PC-9 (cell line): ENCODE data around the gene BTBD8. TPM values are rescaled to one million over a fixed set of nuclear protein-coding genes. Genes with fewer than 3 reads are reported as not detected.

Experiments
- BruUV-seq: library from RNA; stranded (reverse); fragments of 400-500 nt; replicated peaks from 2 replicates; lab custom pipeline; 2021; lab: Mats Ljungman, UMichigan
- CTCF ChIA-PET: fragments of 300-600 bp; sonication (Branson Sonifier 250); formaldehyde crosslinking; loops from one replicate; lab custom pipeline; 2022; ENCODE audit warnings: antibody characterized with exemption; lab: Charles Lee
- POLR2A ChIA-PET: fragments of 300-600 bp; sonication (Branson Sonifier 250); formaldehyde crosslinking; loops from one replicate; lab custom pipeline; 2022; ENCODE audit warnings: antibody characterized with exemption; ENCODE audit not compliant: unreplicated experiment; lab: Charles Lee
- DNase-seq, 2 experiments: peaks; one replicate each; pipeline versions ENCODE4 v3.0.0 to v3.0.0-alpha.2; 2015 to 2022; ENCODE audit warnings: mixed read lengths in 1 of 2
- H2AFZ ChIP-seq: fragments of 200-600 bp; sonication (generic); 2 replicates; pipeline ENCODE4 v1.8.1; 2017; ENCODE audit warnings: antibody characterized with exemption
- H3F3A ChIP-seq: fragments of 200-600 bp; sonication (generic); 2 replicates; pipeline ENCODE4 v1.8.1; 2017; ENCODE audit warnings: antibody characterized with exemption, mild to moderate bottlenecking, low read depth; ENCODE audit not compliant: insufficient read depth
- H3K27ac ChIP-seq: fragments of 200-600 bp; sonication (generic); 2 replicates; pipeline ENCODE4 v1.6.1; 2016; ENCODE audit warnings: mixed run types
- H3K27me3 ChIP-seq: fragments of 200-600 bp; sonication (generic); 2 replicates; pipeline ENCODE4 v1.6.1; 2016; ENCODE audit warnings: low read depth, mixed run types; ENCODE audit not compliant: insufficient read depth
- H3K36me3 ChIP-seq: fragments of 200-600 bp; sonication (generic); 2 replicates; pipeline ENCODE4 v1.6.1; 2016; ENCODE audit warnings: low read depth, mixed run types
- H3K4me1 ChIP-seq: fragments of 200-600 bp; sonication (generic); replicated peaks from 2 replicates; pipeline ENCODE4 v1.6.1; 2016; ENCODE audit warnings: mixed run types; ENCODE audit not compliant: insufficient read depth
- H3K4me2 ChIP-seq: fragments of 200-600 bp; sonication (generic); 2 replicates; pipeline ENCODE4 v1.6.1; 2017; ENCODE audit warnings: mixed run types
- H3K4me3 ChIP-seq: fragments of 200-600 bp; sonication (generic); 2 replicates; pipeline ENCODE4 v1.6.1; 2016; ENCODE audit warnings: mixed run types
- H3K79me2 ChIP-seq: fragments of 200-600 bp; sonication (generic); 2 replicates; pipeline ENCODE4 v1.6.1; 2017; ENCODE audit warnings: low read depth, mixed run types
- H3K9me2 ChIP-seq: fragments of 200-600 bp; sonication (generic); 2 replicates; pipeline ENCODE4 v1.8.1; 2017; ENCODE audit warnings: mild to moderate bottlenecking; ENCODE audit not compliant: insufficient read depth
- H3K9me3 ChIP-seq: fragments of 200-600 bp; sonication (generic); 2 replicates; pipeline ENCODE4 v1.8.1; 2016; ENCODE audit warnings: low read depth; ENCODE audit not compliant: insufficient read depth
- H4K20me1 ChIP-seq: fragments of 200-600 bp; sonication (generic); 2 replicates; pipeline ENCODE4 v1.8.1; 2017; ENCODE audit not compliant: insufficient read depth
- CTCF ChIP-seq: fragments of 200-600 bp; sonication (generic); conservative IDR thresholded peaks from 2 replicates; pipeline ENCODE4 v1.6.1; 2017; ENCODE audit warnings: mixed run types, antibody characterized with exemption, mild to moderate bottlenecking, moderate library complexity
- EZH2 ChIP-seq: fragments of 200-600 bp; sonication (generic); IDR thresholded peaks from 2 replicates; pipeline ENCODE4 v1.8.0; 2017; ENCODE audit warnings: antibody characterized with exemption, low read depth
- intact Hi-C: fragments of 100-400 bp; cut with micrococcal nuclease; formaldehyde crosslinking; loops from one replicate; pipeline ENCODE4 v1.10.0; 2022; ENCODE audit not compliant: unreplicated experiment
- total RNA-seq: library from RNA; stranded (reverse); gene quantifications from 2 replicates; pipeline ENCODE4 v1.2.3, GENCODE V29; 2021

BTBD8 gene
- total RNA-seq, 1 experiment from 2014 or later = 8.1 TPM

GRCh38 chr1:92043621-92044020 is 36.5 kb upstream of the BTBD8 start:
- no TSS peak for BruUV-seq
- Histone ChIP-seq H2AFZ (no peak overlapping the region), H3K4me3 (no peak overlapping the region), H3K27ac (no peak overlapping the region), H3K4me2 (no peak overlapping the region), H3K79me2 (no peaks in the 10 kb centered on the region), H3F3A (no peaks in the 10 kb centered on the region), H3K4me1 (no peaks in the 10 kb centered on the region), H3K9me3 (no peaks in the 10 kb centered on the region), H3K9me2 (no peaks in the 10 kb centered on the region), H3K36me3 (no peaks in the 10 kb centered on the region), H4K20me1 (no peaks in the 10 kb centered on the region), H3K27me3 (no peaks in the 10 kb centered on the region)
- POLR2A ChIA-PET = no interaction called here
- intact Hi-C loops = no loop called here
- CTCF ChIA-PET = no interaction called here
- no peak for TF ChIP-seq CTCF
- no peak for TF ChIP-seq EZH2
- peak in 1 of 2 experiments; percentile 3 for DNase-seq

GRCh38 chr1:92045766-92046495 is 34.2 kb upstream of the BTBD8 start:
- no peaks in the 10 kb centered on the region for H3K79me2 ChIP-seq
- TF ChIP-seq CTCF = no peak
- TF ChIP-seq EZH2 = no peak
- H4K20me1 ChIP-seq = no peaks in the 10 kb centered on the region
- H3K4me2 ChIP-seq = no peak overlapping the region
- POLR2A ChIA-PET = no interaction called here
- CTCF ChIA-PET = no interaction called here
- no peaks in the 10 kb centered on the region for H3K9me3 ChIP-seq
- H3K27me3 ChIP-seq = no peaks in the 10 kb centered on the region
- no peak overlapping the region for H3K27ac ChIP-seq
- no peak for DNase-seq
- intact Hi-C loops = no loop called here
- H3K4me3 ChIP-seq = no peak overlapping the region
- no peak overlapping the region for H2AFZ ChIP-seq
- no peaks in the 10 kb centered on the region for H3K36me3 ChIP-seq
- H3K9me2 ChIP-seq = no peaks in the 10 kb centered on the region
- H3F3A ChIP-seq = no peaks in the 10 kb centered on the region
- no peaks in the 10 kb centered on the region for H3K4me1 ChIP-seq
- BruUV-seq = no TSS peak

- Histone ChIP-seq H3K4me1 (no peaks in the 10 kb centered on the region), H3K9me3 (no peaks in the 10 kb centered on the region), H3K27ac (no peak overlapping the region), H3K27me3 (no peaks in the 10 kb centered on the region), H3F3A (no peaks in the 10 kb centered on the region), H3K36me3 (no peaks in the 10 kb centered on the region), H3K9me2 (no peaks in the 10 kb centered on the region), H4K20me1 (no peaks in the 10 kb centered on the region), H3K4me2 (no peak overlapping the region), H3K4me3 (no peak overlapping the region), H3K79me2 (no peaks in the 10 kb centered on the region), H2AFZ (no peak overlapping the region)
- ChIA-PET CTCF (no interaction called here), POLR2A (no interaction called here)
- no peak for TF ChIP-seq EZH2
- intact Hi-C loops = no loop called here
- no peak for DNase-seq
- BruUV-seq = no TSS peak
These were observed 28.2 kb upstream of the BTBD8 start for GRCh38 chr1:92051948-92052347.
